Right atrium auricular region (tissue), 2 donors: ENCODE data around the gene TCIRG1. TPM values are rescaled to one million over a fixed set of nuclear protein-coding genes. Genes with fewer than 3 reads are reported as not detected.

Experiments used
- DNase-seq: peaks from one replicate; pipeline ENCODE4 v3.0.0-alpha.2; 2019; ENCODE audit warnings: low spot score
- H3K27ac ChIP-seq, 2 donors: fragments of 200-600 bp; sonication (generic); 1 replicate in 1 of 2; 2 replicates in 1 of 2; pipeline ENCODE4 v1.5.1; 2016 to 2019
- H3K27me3 ChIP-seq, 2 donors: fragments of 200-600 bp; sonication (generic); one replicate each; pipeline versions ENCODE4 v1.5.1 to v1.6.0; 2017 to 2019
- H3K36me3 ChIP-seq: fragments of 200-600 bp; sonication (generic); one replicate; pipeline ENCODE4 v1.5.1; 2016
- H3K4me1 ChIP-seq, 2 donors: fragments of 200-600 bp; sonication (generic); one replicate each; pipeline versions ENCODE4 v1.5.1 to v1.6.0; 2017 to 2019
- H3K4me3 ChIP-seq, 2 donors: fragments of 200-600 bp; sonication (generic); 1 replicate in 1 of 2; 2 replicates in 1 of 2; pipeline ENCODE4 v1.5.1; 2017 to 2019; ENCODE audit warnings: mild to moderate bottlenecking in 1 of 2, moderate library complexity in 1 of 2
- H3K9me3 ChIP-seq, 2 donors: fragments of 200-600 bp; sonication (generic); one replicate each; pipeline ENCODE4 v1.5.1; 2019
- total RNA-seq, 2 donors: library from RNA; depleted of rRNA; stranded (reverse); fragments of >200 nt; gene quantifications; one replicate each; pipeline ENCODE4 v1.1.0, GENCODE V29; 2016
- TF ChIP-seq, protein P1 (sequence below), 2 donors: fragments of 200-600 bp; sonication (generic); IDR thresholded peaks; one replicate each; pipeline ENCODE4 v1.5.1; 2019; ENCODE audit warnings: antibody characterized with exemption in 2 of 2

TCIRG1 gene
- total RNA-seq, 2 donors from 2014 or later: 19.2 to 50.7 TPM

DNA sequence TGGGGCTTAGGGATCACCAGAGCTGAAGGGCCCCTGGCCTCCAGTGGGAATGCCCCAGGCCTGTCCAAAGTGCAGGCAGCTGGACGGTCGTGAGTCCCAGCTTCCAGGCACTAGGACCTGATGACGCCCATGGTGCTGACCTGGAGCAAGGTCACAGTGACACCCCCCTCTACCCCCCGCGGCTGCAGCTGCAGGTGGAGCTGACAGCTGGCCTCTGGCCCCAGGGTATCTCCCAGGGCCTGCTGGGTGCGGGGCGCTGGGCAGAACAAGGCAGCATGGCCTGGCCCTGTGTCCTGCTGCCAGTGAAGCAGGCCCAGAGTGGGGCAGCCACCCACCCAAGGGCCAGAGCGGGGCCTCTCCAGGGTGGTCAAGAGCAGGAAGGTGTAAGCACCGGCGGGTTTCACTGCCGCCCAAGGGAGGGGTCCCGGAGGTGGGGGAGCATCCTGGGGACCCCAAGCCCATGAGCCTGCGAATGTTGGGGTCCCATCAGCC is 553 bp upstream of the TCIRG1 start:
- Histone ChIP-seq H3K9me3 (no peaks in the 10 kb centered on the region), H3K27me3 (no peaks in the 10 kb centered on the region), H3K27ac (peak overlapping the region; percentile 84 to 88), H3K36me3 (peaks cover 4% of the 10 kb centered on the region), H3K4me3 (peak overlapping the region; percentile 63 to 72), H3K4me1 (peaks cover 0 to 68% of the 10 kb centered on the region in 2 donors)
- no peak for DNase-seq
- TF ChIP-seq, protein P1, sequence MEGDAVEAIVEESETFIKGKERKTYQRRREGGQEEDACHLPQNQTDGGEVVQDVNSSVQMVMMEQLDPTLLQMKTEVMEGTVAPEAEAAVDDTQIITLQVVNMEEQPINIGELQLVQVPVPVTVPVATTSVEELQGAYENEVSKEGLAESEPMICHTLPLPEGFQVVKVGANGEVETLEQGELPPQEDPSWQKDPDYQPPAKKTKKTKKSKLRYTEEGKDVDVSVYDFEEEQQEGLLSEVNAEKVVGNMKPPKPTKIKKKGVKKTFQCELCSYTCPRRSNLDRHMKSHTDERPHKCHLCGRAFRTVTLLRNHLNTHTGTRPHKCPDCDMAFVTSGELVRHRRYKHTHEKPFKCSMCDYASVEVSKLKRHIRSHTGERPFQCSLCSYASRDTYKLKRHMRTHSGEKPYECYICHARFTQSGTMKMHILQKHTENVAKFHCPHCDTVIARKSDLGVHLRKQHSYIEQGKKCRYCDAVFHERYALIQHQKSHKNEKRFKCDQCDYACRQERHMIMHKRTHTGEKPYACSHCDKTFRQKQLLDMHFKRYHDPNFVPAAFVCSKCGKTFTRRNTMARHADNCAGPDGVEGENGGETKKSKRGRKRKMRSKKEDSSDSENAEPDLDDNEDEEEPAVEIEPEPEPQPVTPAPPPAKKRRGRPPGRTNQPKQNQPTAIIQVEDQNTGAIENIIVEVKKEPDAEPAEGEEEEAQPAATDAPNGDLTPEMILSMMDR (IDR thresholded peaks at IDR 0.05): no peak

GRCh38 chr11:68039526-68040086 is 781 bp downstream of the TCIRG1 start:
- Histone ChIP-seq H3K4me1 (peaks cover 0 to 57% of the 10 kb centered on the region in 2 donors), H3K27ac (peak overlapping the region; percentile 84 to 88), H3K9me3 (no peaks in the 10 kb centered on the region), H3K4me3 (peak overlapping the region; percentile 63 to 72), H3K36me3 (peaks cover 4% of the 10 kb centered on the region), H3K27me3 (no peaks in the 10 kb centered on the region)
- no peak for DNase-seq
- TF ChIP-seq, protein P1 (IDR thresholded peaks at IDR 0.05): no peak

- TF ChIP-seq, protein P1 (IDR thresholded peaks at IDR 0.05): no peak
- peak; percentile 85 for DNase-seq
- no peaks in the 10 kb centered on the region for H3K27me3 ChIP-seq
- H3K36me3 ChIP-seq: peaks cover 3% of the 10 kb centered on the region
- H3K9me3 ChIP-seq: no peaks in the 10 kb centered on the region
- H3K27ac ChIP-seq: peak overlapping the region; percentile 84 to 88
- H3K4me3 ChIP-seq: peak overlapping the region; percentile 63 to 72
- peaks cover 0 to 57% of the 10 kb centered on the region in 2 donors for H3K4me1 ChIP-seq
Observed at GRCh38 chr11:68040101-68040956, 1.5 kb downstream of the TCIRG1 start.

DNA sequence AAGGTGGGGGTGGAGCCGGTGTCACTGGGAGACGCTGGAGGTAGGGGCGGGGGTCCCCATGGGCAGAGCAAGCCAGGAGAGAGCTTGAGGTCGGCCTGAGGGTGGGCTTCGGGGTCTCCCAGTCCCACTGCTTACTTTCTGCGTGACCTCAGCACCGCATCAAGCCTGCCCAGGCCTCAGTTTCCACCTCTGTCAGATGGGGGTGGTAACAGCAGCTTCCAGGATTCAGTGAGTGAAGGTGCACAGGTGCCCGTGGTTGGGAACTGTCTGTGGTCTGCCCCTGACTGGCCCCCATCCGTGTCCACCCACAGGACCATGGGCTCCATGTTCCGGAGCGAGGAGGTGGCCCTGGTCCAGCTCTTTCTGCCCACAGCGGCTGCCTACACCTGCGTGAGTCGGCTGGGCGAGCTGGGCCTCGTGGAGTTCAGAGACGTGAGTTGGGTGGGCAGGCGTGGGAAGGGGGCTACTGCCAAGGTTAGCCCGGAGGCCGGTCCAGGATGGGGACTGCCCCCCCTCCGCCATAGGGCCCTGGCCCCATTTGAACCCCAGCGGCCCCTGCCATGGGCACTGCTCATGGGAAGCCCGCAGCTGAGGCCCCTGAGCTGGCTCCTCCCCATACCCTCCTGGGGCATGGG is 2.2 kb downstream of the TCIRG1 start:
- H3K4me1 ChIP-seq: peaks cover 0 to 52% of the 10 kb centered on the region in 2 donors
- peak overlapping the region; percentile 84 to 88 for H3K27ac ChIP-seq
- H3K36me3 ChIP-seq: peaks cover 6% of the 10 kb centered on the region
- peak overlapping the region; percentile 63 to 72 for H3K4me3 ChIP-seq
- TF ChIP-seq, protein P1 (IDR thresholded peaks at IDR 0.05): no peak
- DNase-seq: no peak
- H3K9me3 ChIP-seq: no peaks in the 10 kb centered on the region
- H3K27me3 ChIP-seq: no peaks in the 10 kb centered on the region

DNA sequence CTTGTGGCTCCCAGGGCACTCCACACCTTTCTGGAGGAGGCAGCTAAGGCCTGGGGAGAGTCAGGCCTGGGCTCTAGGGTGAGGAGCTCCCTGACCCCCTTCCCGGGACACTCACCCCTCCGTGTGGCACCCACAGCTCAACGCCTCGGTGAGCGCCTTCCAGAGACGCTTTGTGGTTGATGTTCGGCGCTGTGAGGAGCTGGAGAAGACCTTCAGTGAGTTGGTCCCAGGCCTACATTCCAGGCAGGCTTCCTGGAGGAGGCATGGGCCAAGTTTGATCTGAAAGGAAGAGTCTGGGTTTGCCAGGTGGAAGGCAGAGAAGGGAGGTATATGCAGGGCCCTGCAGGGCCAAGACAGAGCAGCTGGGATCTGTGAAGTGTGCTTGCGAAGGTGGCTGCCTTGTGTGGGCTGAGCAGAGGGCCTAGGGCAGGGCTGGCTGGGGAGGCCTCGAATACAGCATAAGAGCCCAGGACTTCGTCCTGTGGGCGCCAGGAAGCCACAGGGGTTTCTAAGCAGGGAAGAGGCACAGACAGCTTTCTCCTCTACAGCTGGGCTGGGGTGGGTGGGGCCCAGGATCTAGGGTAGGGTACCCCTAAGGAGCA is 2.9 kb downstream of the TCIRG1 start:
- DNase-seq: no peak
- no peaks in the 10 kb centered on the region for H3K9me3 ChIP-seq
- no peaks in the 10 kb centered on the region for H3K27me3 ChIP-seq
- no peak overlapping the region for H3K4me3 ChIP-seq
- peaks cover 7% of the 10 kb centered on the region for H3K36me3 ChIP-seq
- TF ChIP-seq, protein P1 (IDR thresholded peaks at IDR 0.05): no peak
- peaks cover 0 to 46% of the 10 kb centered on the region in 2 donors for H3K4me1 ChIP-seq
- no peak overlapping the region for H3K27ac ChIP-seq
